ENCODE measurements around the gene ARHGAP15.

The ARHGAP15 gene

DNA sequence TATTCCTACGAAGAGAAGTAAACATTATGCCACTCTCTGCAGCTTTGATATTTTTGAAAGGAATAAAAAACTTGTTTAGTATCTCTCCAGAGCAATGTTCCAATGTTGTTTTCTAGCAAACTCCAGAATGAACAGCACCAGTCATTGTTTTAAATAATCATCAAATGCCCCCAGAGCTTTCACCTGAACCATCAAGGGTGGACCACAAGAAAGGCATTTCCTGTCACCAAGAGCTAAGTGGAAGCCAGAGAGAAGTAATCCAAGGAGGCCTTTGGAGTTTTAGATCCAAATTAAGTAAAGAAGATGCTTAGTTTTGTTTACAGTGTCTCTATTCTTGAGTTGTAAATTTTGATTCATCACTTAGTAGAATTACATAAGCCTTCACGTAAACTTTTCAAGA lies 559.0 kb downstream of the ARHGAP15 start:
- no peak for DNase-seq (ENCODE audit: low read depth in 3 of 3)

DNA sequence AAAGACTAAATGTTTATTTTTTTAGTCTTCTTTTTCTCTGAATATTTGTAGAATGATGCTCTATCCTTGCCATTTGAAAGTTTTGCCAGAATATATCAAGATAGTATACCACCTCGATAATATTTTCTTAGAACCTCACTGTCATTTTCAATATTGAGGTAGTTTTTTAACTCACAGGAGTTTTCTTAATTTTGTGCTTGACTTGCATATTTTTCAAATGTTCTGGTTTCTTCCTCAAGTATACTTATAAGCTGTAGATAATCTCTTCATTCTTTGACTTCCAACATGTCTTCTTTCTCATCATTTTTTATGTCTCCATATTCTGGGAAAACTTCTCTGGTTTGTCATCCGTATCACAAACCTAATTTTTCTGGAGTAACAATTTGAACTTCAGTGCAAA lies 559.6 kb downstream of the ARHGAP15 start:
- no peak for DNase-seq (ENCODE audit: low read depth in 3 of 3)

DNA sequence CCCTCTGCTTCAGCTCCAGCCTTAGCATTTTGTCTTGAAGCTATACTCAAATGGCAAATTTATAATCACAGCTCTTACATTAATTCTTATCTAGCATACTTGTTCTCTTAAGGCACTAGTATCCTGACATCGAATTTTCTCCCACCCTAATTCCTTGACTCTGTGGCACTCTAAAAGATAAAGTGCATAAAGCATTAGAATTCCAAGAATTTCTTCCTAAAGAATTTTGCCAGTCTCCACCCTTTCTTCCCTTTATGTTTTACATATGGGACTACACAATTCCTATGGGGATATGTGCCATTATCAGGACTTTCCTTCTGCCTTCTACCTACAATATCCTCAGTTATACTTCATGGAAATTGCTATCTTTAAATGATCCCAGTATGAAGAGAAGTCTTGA lies 560.3 kb downstream of the ARHGAP15 start:
- DNase-seq (ENCODE audit: low read depth in 3 of 3), result no peak

- DNase-seq (ENCODE audit: low read depth in 3 of 3), result no peak
These were observed 561.0 kb downstream of the ARHGAP15 start for GRCh38 chr2:143690235-143690634.

DNA sequence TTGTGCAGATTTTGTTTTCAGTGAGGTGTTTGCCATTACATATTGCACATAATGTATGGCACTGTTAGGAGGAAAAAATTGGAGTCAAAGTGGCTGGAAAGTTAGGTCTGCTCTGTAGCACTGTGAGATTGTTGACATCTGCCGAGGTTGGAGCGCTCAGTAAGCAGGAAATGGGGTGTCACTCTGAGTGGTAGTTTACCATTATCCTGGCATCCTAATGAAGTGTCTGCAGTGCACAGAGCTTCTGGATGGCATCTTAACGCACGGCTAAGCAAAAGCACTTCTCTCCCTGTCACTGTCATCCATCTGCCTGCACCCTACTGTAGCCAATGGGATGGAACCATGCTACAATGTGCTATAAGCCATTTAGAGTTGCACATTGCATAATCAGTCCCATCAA lies 561.9 kb downstream of the ARHGAP15 start:
- no peak for DNase-seq (ENCODE audit: low read depth in 3 of 3)

DNA sequence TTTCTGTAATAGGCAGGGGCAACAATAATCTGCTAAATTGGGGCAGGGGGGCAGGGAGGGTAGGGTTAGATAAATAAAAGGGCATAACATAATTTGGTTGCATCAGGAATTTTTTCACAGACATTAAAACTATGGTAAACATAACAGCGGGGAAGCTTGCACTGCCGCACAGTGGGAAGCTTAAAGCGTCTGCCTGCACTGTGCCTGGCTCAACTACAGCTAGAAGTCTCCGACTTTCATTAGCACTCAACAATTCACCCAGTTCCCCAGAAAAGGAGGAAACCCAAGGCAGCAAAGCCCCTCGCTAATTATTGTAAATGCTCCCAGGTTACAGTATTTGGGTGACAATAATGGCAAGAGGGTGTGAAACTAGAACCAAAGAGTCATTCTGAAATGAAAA lies 562.9 kb downstream of the ARHGAP15 start:
- no peak for DNase-seq (ENCODE audit: low read depth in 3 of 3)

DNA sequence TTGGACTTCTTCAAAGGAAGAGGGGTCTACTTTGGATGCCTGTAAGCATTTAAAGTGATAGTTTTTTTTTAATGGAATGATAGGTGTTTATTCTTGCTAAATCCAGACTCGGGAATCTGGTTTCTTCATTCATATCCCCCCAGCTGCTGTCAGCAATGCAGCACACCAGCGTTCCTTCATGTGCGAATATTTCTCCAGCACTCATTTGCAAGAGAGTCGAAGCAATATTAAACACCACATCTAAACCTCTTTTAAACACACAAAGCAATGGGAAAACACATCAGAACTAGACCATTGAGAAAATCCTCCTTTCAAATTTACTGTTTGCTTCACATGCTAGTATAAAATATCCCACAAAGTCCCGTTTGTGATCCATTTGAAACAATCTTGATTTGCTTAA lies 563.7 kb downstream of the ARHGAP15 start:
- no peak for DNase-seq (ENCODE audit: low read depth in 3 of 3)

DNA sequence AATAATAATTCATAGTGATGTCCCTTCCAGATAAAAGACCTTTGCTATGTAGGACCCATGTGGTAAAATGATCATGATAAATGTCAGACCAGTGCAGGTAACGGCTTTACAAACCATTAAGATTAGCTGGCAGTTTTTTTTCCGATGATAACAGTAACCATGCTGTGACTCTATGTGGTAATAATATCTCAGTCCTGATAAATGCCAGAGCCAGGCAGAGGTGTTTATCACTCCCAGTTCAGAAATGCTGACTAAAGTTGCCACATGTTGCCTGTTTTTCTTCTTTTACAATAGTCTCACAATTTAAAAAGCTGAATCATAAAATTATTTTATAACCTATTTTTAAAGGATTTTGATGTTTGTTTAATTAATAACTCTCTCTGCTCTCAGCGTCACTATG lies 565.1 kb downstream of the ARHGAP15 start:
- DNase-seq (ENCODE audit: low read depth in 3 of 3), result no peak

GRCh38 chr2:143696651-143697050 lies 567.4 kb downstream of the ARHGAP15 start:
- DNase-seq (ENCODE audit: low read depth in 3 of 3), result no peak

GRCh38 chr2:143697744-143698143 lies 568.5 kb downstream of the ARHGAP15 start:
- no peak for DNase-seq (ENCODE audit: low read depth in 3 of 3)

DNA sequence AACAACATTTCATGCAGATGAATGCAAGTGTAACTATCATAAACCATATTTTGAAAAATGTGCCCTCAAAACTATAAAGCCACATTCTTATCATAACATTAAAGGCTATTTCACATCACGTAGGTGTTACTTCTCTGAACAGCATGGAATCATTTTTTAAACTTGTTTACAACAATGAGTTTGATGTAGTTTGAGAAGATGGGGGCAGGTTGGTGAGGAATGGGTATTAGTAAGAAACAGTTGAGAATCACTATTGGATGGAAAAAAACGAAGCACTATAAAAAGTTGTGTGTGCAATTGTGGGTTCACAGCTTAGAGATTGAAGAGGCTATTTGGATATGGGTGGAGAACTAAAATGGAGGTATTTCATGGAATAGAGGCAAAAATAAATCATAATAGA lies 569.1 kb downstream of the ARHGAP15 start:
- DNase-seq (ENCODE audit: low read depth in 3 of 3), result no peak

- no peak for DNase-seq (ENCODE audit: low read depth in 3 of 3)
These were observed 569.8 kb downstream of the ARHGAP15 start for GRCh38 chr2:143698888-143699570.

GRCh38 chr2:143700865-143701264 lies 571.6 kb downstream of the ARHGAP15 start:
- no peak for DNase-seq (ENCODE audit: low read depth in 3 of 3)

- DNase-seq (ENCODE audit: low read depth in 3 of 3), result no peak
These were observed 572.6 kb downstream of the ARHGAP15 start for GRCh38 chr2:143701785-143702184.

GRCh38 chr2:143702931-143703330 lies 573.7 kb downstream of the ARHGAP15 start:
- DNase-seq (ENCODE audit: low read depth in 3 of 3), result no peak

GRCh38 chr2:143704451-143705106 lies 575.4 kb downstream of the ARHGAP15 start:
- DNase-seq (ENCODE audit: low read depth in 3 of 3), result no peak

- DNase-seq (ENCODE audit: low read depth in 3 of 3), result no peak
These were observed 576.0 kb downstream of the ARHGAP15 start for GRCh38 chr2:143705108-143705707.

DNA sequence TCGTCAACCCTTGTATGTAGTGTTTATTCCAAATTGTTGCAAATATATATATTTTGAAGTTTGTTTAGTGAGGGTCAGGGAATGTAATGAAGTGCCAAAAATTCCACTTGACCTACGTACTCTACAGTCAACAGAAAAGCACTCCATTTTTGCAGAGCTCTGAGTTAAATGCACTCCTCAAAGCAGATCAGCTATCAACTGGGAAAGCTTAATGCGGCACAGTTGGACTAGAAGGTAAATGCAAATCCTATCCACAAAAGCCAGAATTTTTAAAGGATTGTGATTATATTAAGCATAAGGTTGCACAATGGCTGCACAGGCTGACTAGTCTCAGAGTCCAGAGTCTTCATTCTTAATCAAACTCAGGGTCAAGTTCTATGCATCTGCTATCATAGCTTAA lies 577.1 kb downstream of the ARHGAP15 start:
- no peak for DNase-seq (ENCODE audit: low read depth in 3 of 3)

GRCh38 chr2:143708682-143709081 lies 579.5 kb downstream of the ARHGAP15 start:
- DNase-seq (ENCODE audit: low read depth in 3 of 3), result no peak

DNA sequence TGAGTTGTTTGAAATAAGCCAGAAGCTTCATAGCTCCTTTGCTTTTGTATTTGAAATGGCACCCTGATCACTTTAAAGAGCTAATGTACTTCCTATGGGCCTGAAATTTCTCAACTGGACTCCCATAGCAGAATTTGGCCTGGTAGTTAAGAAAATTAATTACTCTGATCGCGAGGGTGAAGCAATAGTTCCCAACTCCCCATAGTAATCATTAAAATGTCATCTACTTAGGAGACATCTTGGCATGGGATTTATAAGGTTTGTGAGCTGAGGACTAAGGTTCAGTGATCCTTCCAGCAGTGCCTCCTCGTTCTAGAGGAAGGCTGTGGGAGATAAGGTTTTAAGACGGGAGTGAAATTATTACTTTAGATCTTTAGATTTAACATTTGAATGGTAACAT lies 581.0 kb downstream of the ARHGAP15 start:
- DNase-seq (ENCODE audit: low read depth in 3 of 3), result no peak

- DNase-seq (ENCODE audit: low read depth in 3 of 3), result no peak
These were observed 581.7 kb downstream of the ARHGAP15 start for GRCh38 chr2:143710879-143711278.

DNA sequence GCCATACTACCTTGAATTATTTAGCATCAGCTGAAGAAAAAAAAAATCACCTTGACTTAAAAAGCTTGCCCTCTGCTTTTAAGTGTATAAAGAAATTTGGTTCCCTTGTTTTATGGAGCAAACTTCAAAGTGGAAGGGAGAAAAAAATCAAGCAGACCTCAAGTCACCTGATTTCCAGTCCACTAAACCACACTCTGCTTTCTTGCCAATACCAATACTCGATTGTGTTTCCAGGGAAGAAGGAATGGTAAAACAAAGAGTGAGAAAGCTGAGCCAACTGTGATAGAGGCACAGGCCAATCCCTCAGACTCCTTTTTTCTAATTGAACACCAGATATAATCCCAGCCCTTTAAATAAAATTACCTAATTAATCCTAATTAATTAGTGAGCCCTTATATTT lies 587.3 kb downstream of the ARHGAP15 start:
- no peak for DNase-seq (ENCODE audit: low read depth in 3 of 3)

DNA sequence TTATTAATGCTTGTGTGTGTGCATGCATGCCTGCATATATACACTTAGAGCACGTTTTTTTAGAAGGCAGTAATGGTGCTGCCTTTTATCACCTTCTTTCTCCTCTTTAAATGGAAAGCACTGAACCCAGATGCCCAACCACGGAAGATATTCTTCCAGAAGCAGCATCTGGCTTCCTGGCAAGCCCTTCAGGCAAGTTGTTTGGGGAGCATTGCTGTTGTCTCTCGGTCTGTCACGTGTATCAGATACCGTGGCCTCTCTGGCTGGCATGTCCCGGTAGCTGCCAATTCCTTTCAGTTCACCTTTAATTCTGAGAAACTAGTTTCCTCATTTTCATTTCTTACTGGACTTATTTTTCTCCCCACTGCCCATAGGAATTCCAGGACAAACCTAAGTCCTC lies 587.8 kb downstream of the ARHGAP15 start:
- DNase-seq (ENCODE audit: low read depth in 3 of 3), result no peak
